Hematopoietic multipotent progenitor cell (in vitro differentiated cells): ENCODE data around the gene ZNF30. TPM values are rescaled to one million over a fixed set of nuclear protein-coding genes. Genes with fewer than 3 reads are reported as not detected.
"Not testable (repeated sequence)": the region's sequence is repeated elsewhere in the genome, so short reads cannot be mapped to it uniquely, and the experiment has no call there.

ENCODE experiments used
- DNase-seq, 3 donors: peaks; one replicate each; pipeline ENCODE4 v3.0.0-alpha.2; 2011 to 2015; ENCODE audit warnings: low read depth in 2 of 3, low spot score in 2 of 3
- total RNA-seq: library from RNA; depleted of rRNA; stranded (reverse); fragments of >200 nt; gene quantifications from one replicate; pipeline ENCODE4 v1.2.3, GENCODE V29; 2012

Gene ZNF30
- total RNA-seq, 1 donor: 1.6 TPM

GRCh38 chr19:34985249-34986022, 58.7 kb downstream of the ZNF30 start:
- DNase-seq: no peak

- DNase-seq: no peak
Observed at GRCh38 chr19:34988119-34988518, 61.4 kb downstream of the ZNF30 start.

- no peak for DNase-seq
Observed at GRCh38 chr19:34989298-34989697, 62.6 kb downstream of the ZNF30 start.

- no peak for DNase-seq
Observed at GRCh38 chr19:34990578-34991192, 64.0 kb downstream of the ZNF30 start.

- no peak for DNase-seq
Observed at GRCh38 chr19:34991542-34992333, 65.0 kb downstream of the ZNF30 start.

- DNase-seq: not testable (repeated sequence)
Observed at GRCh38 chr19:34992582-34992981, 65.9 kb downstream of the ZNF30 start.

- DNase-seq: no peak
Observed at GRCh38 chr19:34994286-34994642, 67.6 kb downstream of the ZNF30 start.

Other genes starting within 250 kb of the ZNF30 start
- gene SCGB2B2, start 249.7 kb upstream of the ZNF30 start, total RNA-seq: 0.27 TPM
- 15.9 TPM for gene ZNF302, start 249.2 kb upstream of the ZNF30 start, total RNA-seq
- gene ZNF181, start 192.7 kb upstream of the ZNF30 start, total RNA-seq: 15.6 TPM
- gene ZNF599, start 153.7 kb upstream of the ZNF30 start, total RNA-seq: 7.8 TPM
- gene ZNF792, start 37.3 kb downstream of the ZNF30 start, total RNA-seq: 36.9 TPM
- 57.4 TPM for gene GRAMD1A, start 73.4 kb downstream of the ZNF30 start, total RNA-seq
- 1.9 TPM for gene SCN1B, start 103.6 kb downstream of the ZNF30 start, total RNA-seq
- under 0.01 TPM for gene HPN, start 114.8 kb downstream of the ZNF30 start, total RNA-seq
- 0.81 TPM for gene FXYD3, start 188.9 kb downstream of the ZNF30 start, total RNA-seq
- 0.27 TPM for gene LGI4, start 208.2 kb downstream of the ZNF30 start, total RNA-seq
- gene FXYD1, start 211.9 kb downstream of the ZNF30 start, total RNA-seq: not detected
- gene FXYD7, start 216.4 kb downstream of the ZNF30 start, total RNA-seq: not detected
- 319 TPM for gene FXYD5, start 227.8 kb downstream of the ZNF30 start, total RNA-seq